HG02763 (cell line): ENCODE data around the gene TXLNG.
"Not testable (repeated sequence)": the region's sequence is repeated elsewhere in the genome, so short reads cannot be mapped to it uniquely, and the experiment has no call there.

Experiments
- ATAC-seq: cut with Tn5 transposase; IDR thresholded peaks from one replicate; pipeline ENCODE4 v1.9.1; 2021; ENCODE audit warnings: mild to moderate bottlenecking, moderate library complexity; ENCODE audit not compliant: unreplicated experiment

Gene TXLNG

DNA sequence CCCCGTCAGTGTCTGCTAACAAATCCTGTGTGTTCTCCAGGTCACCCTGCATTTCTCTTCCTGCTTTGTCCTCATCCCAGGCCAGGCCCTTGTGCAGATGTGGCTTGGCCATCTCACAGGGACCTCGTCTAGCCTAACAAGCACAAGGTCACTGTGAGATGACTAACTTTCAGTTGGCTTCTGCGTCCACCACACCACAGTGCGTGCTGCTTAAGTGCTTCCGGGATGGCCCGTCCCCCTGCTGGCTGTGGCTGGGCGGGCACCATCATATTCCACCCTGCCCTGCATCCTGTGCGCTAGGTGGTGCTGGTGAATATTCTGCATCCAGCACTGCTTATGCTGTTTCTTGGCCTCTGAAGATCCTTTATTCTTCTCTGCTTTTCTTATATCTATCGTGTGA, 50.1 kb downstream of the TXLNG start:
- ATAC-seq, result no peak

DNA sequence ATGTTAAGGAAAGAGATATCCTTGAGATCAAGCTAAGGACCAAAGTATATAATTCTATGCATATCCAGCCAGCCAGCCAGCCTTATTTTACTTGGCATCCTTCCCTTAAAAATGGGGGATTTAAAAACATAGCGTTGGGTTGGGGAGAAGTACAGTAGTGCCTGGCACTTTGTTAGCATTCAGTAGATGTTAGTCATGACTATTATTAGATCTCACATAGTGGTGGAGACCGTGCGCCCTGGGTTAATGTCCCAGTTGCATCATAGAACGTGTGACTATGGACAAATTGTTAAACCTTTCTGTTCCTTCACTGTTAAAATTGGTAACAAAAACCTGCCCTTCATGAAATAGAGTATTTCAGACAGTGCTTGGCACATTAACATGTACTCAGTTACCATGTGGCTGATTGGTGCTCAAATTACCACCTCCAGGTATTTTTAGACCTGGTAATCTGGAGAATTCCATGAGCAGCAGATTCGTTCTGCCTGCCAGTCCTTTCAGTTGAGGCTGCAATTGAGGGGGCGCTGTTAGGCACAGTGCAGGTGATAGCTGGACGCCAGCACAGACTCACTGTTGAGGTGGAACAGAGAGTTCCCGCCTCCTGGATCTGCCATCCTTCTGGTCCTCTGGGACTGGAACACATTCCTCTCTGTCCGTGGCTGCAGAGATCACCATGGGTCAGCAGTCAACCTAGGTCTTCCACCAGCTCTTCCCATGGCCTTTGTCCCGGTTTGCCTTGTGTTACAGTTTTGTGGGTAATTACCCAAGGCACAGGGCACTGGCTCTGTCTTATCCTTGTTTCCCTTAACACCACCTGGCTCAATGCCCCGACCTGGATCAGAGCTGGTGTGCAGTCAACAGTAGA, 52.2 kb downstream of the TXLNG start:
- ATAC-seq, result no peak

DNA sequence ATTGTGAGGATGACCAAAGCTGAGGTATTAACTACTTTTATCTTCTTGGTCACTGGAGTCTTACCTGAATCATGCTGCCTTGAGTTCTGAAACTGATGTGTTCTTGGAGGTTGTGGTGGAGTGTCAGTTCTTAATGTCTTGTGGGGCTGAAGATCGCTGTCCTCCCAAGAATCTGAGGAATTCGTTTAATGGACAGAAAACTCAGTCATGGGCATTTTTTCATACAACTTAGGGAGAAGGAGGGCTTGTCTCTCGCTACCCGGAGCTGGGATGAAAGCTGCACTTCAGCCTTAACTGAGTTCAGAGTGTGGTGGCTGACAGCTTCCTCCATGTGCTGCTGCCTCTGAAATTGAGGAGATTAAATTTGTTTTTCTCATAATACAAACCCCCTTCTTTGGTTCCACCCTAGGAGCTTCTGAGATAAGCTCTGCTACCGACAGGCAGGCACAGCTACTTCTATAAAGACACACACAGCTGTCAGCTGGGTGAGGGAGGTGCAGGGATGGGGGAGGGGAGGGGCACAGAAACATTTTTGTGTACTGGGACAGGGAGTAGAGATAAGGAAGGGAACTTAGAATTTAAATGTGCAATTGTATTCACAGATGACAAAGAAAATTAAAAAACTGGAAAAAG, 53.1 kb downstream of the TXLNG start:
- ATAC-seq, result no peak

DNA sequence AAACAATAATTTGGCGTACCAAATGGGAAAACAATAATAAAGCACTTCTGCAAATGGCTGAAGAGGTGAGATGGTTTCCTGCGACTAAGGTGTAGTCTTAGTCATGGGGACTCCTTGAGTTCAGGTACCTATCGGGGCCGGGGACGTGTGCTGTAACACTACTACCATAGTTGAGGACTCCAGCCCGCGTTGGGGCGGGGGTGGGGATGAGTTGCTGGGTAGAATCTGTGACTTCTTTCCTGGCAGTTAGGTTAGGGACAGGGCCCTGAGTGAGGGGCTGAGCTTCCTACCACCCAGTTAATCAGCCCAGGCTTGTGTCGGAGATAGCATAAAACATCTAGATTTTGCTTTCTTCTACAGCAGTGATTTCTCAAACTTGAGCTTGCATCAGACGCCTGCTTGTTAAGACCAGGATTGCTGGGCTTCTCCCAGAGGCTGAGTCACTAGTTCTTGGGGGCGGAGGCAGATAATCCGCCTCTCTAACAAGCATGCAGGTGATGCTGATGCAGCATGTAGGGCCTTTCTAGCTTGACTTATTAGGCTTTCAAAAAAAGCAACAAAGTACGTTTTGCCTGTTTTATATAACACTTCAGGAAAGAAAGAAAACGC, 53.7 kb downstream of the TXLNG start:
- ATAC-seq, result no peak

DNA sequence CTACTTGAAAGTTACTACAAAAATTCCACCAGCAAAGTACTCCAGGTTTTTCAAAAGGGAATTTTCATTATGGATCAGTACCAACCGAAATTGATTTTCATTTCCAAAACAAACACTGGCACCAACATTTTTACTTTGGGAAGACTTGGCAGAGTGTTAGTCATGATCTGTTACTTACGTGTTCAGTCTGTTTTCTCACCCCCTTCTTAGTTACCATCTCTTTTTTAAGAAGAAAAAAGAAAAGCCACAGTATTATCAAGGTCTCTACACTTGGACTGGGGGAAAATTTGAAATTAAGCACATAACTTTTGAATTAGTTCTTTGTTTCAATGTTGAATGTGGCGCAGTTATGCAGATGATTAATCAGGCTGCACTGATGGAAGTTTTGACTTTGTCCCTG, 56.4 kb downstream of the TXLNG start:
- ATAC-seq, result no peak

DNA sequence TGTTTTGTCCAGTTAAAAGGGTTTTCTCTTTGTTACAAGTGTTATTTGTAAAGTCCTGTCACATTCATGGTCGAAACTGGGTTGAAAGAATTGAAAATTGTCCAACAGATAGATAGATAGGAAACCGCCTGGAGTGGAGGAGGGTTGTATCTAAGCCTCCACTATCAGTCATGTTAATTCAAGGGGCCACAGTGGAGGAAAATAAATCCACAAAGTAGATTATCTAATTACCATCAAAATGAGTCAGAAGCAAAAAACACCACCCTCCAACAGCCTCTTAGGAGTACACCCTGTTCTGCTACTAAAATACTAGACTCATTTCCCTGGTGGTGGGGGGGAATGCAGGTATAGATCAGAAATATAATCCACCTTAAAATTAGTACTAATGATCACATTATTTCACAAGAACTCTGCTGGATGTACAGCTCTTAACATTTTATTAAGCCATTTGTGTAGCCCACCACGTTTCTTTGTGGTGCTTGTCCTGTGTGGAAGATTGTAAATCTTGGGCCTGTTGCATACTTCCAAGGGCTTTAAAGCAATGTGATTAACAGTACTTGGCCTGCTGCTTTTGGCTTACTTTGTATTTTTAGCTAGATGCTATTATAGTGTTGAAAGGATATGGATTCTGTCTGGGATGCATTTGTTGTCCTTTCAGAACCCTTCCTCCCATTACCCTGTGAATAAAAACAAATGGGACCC, 57.1 kb downstream of the TXLNG start:
- no peak for ATAC-seq

DNA sequence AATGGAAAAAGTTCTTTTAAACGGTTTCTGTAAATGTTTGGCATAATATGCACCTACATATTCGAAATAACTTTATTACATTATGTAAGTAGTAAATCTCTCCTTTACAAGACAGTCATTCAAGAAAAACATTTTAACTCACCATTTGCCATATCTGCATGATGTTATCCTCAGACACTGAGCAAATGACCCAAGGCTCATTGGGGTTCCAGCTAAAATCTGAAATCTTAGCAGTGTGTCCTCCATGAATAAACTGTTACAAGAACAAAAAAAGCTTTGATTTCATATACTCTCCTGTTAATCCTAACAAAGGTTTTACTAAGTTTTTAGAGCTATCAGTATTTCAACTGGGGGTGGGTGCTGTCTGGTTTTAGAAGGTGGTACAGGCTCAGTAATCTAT, 59.4 kb downstream of the TXLNG start:
- no peak for ATAC-seq

DNA sequence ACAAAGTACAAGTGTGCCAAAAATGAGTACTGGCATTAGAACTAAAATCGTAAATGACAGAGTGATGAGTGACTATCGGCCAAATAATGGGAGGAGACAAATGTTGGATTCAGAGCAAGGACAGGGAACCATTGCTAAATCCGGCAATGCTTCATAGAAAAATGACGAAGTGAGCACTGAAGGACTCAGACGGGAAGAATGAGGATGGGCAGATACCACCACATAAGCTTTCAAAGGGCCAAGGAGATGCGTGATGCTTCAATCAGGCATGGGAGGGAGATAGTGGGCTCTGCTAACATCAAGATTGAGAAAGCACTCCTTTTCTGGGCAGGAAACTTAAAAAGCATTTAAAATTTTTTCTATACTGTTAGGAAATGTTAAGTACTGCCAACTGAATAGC, 62.3 kb downstream of the TXLNG start:
- ATAC-seq, result no peak

DNA sequence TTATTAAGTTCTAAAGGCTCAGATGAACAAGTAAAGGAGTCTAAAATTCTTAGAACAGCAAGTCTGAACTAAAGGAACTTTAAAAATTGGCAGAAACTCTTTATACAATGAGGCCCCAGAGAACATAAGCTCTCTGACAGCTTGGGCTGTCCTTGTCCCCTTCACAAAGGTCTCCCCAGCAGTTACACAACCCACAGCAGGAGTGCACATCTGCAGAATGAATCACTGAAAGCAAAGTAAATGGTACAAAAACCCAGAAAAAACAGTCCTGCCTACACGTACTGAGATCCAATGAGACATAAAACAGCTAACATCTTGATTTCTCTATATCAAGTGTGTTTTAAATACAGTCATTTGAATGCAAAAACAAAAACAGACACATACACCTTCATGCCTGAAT, 65.2 kb downstream of the TXLNG start:
- no peak for ATAC-seq

DNA sequence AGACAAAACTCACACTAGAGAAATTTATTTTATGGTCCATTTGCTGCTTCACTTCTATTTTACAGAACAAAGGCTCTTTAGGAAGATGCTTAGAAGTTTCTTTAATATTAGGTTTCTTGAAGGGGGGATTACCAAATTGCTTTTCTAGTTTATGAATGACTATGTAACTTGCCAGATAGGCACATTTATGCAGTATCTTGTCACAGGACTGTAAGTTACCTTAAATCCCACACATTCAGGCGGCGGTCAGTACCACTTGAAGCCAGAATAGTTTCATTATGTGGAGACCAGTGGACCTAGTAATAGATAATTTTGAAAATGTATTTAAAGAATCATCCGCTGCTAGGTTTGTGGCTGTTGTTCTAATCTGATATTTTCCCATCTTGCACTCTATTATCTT, 65.6 kb downstream of the TXLNG start:
- no peak for ATAC-seq

DNA sequence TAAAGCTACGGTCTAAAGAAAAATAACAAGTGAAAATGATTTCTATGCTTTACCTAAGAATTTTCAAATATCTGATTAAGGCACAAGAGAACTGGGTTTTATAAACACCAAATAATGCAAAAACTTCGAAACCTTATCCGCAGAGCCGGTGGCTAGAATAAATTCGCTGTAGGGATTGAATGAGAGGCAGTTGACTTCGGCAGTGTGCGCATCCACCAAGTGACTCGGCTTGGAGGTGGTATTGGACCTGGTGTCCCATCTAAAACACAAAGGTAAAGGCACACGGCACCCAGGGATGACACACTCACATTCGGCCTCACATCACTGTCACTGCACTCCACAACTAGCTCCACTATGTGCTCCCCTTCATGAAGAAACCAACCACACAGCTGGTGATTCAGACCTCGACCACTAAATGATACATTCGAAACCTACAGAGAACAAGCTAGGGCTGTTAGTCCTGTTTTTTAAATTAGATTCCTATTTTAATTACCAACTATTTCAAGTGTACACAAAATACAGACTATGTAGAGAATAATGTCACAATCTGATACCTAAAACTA, 66.4 kb downstream of the TXLNG start:
- no peak for ATAC-seq

DNA sequence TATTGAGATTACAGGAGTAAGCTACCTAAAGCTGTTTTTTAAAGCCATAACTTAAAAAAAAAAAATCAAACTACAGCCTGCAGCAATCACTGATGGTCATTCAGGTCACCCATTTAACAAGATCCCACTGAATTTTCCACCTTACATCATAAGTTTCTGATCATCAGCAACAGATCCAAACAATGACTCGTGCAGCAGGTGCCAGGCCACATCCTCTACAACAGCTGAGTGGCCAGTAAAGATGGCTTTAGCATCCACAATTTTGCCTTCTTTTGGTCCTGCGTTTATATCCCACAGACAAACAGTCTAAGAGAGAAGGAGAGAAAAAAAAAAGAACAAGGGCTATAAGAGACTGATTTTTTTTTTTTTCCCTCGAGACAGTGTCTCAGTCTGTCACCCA, 67.3 kb downstream of the TXLNG start:
- ATAC-seq, result no peak

DNA sequence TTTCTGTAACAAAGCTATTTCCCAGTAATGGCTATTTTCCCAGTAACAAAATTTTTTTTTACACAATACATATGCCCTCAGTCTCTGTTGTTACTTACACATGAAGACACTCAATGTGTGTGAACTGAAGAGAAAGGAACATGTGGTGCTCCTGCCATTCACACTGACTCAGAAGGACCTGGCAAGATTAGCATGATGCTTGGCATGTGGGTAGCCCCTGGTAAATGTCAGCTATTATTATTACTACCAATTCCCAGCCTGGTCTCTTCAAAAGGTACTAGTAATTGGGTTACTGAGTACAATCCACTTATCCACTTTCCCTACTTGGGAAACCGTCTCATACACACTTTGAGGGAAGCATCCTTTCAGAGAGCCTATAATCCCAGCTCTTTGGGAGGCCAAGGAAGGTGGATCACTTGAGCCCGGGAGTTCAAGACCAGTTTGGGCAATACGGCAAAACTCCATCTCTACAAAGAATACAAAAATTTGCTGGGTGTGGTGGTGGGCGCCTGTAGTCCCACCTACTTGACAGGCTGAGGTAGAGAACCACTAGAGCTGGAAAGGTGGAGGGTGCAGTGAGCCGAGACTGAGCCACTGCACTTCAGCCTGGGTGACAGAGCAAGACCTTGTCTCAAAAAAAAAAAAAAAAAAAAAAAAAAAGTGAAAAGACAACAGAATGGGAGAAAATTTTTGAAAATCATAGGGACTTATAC, 69.3 kb downstream of the TXLNG start:
- ATAC-seq, result no peak

DNA sequence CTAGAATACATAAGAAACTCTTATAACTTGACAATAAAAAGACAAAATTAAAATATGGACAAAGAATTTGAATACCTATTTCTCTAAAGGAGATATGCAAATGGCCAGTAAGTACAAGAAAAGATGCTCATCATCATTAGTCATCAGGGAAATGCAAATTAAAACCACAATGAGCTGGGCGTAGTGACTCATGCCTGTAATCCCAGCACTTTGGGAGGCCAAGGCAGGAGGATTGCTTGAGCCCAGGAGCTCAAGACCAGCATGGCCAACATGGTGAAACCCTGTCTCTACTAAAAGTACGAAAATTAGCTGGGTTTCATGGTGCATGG, 69.8 kb downstream of the TXLNG start:
- not testable (repeated sequence) for ATAC-seq

DNA sequence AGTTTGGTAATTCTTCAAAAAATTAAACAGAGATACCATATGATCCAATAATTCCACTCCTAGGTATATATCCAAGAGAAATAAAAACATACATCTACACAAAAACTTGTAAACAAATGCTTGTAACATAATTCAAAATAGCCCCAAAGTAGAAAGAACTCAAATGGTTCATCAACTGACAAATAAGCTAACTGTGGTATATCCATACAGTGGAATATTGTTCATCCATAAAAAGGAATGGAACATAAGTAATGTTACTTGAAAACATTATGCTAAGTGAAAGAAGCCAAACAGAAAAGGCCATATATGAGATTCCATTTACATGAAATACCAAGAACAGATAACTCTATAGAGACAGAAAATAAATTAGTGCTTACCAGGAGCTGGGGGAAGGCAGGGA, 70.5 kb downstream of the TXLNG start:
- ATAC-seq, result no peak

DNA sequence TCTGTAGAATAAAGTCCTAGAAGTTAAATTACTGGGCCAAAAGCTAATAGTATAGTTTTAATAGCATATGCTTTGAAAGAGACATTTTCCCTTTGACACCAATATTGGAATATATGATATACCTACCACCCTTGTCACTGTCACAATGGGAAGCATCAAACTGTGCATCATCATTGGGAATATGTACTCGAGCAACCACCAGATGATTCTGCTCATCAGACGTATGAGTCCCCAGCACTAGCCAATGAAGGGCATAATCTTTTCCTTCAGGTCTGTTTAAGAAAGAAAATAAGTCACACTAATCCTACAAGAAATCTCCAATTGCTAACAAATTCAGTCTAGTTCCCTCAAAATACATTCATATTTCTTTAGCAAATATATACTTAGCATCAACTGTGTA, 76.6 kb downstream of the TXLNG start:
- no peak for ATAC-seq

DNA sequence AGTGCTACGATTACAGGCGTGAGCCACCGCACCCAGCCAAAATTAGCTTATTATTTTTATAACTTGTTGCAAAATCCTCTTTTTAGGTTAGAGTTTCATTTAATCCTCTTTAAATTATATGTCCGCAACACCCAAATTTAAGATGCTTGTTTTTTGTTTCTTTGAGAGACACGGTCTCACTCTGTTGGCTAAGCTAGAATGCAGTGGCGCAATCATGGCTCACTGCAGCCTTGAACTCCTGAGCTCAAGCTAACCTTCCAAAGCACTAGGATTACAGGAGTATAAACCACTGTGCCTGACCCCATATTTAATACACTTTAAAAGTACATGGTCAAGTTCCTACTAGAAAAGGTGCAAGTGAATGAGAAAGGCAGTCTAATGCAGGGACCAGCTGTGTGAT, 81.7 kb downstream of the TXLNG start:
- ATAC-seq, result no peak

DNA sequence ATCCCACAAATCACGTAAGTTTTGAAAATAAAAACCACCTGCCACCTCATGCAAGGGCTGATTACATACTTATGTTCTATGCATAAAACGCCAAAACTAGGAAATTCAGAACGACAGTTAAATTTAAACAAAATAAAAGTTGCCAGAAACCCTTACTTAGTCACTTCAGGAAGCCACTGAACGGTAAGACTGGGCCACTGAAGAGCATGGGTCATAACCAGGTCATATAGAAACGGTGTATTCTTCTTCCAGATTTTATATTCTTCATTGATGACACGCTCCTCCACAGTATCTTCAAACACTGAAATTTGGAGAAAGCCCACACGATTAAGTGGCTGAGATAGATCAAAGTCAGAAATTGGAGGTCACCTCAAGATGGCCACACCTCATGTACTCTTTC, 82.7 kb downstream of the TXLNG start:
- no peak for ATAC-seq

DNA sequence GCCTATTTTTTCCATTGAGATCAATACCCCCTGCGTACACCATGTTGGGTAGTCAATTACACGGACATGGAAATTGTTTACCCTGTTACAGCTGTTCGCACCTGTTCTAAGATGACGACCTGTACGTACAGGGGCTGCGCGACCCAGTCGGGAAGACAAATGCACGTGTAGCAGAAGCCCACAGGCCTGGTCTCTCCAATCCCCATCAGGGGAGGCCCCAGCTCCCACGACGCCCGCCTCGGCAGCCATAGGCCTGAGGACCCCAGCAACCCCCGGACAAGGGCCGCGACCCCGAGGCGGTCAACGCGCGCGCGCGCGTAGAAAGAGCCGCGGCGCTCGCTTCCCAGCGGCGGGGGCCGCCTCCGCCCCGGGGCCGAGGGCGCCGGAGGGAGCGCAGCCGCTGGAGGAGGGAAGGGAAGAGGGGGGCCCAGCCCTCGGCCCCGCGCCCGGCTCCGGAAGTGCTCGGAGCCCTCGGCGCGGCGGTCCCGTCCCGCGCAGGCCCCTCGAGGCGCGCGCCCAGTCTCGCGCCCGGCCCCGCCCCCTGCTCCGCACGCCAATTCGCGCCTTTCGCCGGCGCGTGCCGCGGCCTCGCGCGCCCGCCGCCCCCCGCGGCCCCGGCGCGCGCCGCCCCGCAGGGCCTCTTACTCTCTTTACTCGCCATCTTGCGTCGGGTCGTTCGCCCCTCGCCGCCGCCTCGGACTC, 83.3 kb downstream of the TXLNG start:
- peak; percentile 30 for ATAC-seq
